Measurements from ENCODE around the gene RNASEH2A. TPM values are rescaled to one million over a fixed set of nuclear protein-coding genes. Genes with fewer than 3 reads are reported as not detected.

RNASEH2A gene
- polyA plus RNA-seq, 1 donor (not counting 4 experiments of a cell fraction or from before 2014, with no cell fraction given) = 19.7 TPM

GRCh38 chr19:12764698-12765097 lies 41.7 kb upstream of the RNASEH2A start:
- TF ChIP-seq CTCF (optimal IDR thresholded peaks at IDR 0.05 in 1 of 3, IDR thresholded peaks at IDR 0.05 in 1 of 3, conservative IDR thresholded peaks at IDR 0.05 in 1 of 3; ENCODE audit: extremely low read depth in 1 of 3, insufficient read depth in 2 of 3, low read length in 3 of 3) = no peak
- TF ChIP-seq EZH2 (IDR thresholded peaks at IDR 0.05; ENCODE audit: low read length) = no peak
- no peaks in the 10 kb centered on the region for H3K9me1 ChIP-seq (ENCODE audit: control insufficient read depth, extremely low read depth, insufficient read depth, low read length)
- no peaks in the 10 kb centered on the region for H3K9me3 ChIP-seq (ENCODE audit: control insufficient read depth, low read depth, low read length)
- H3K4me3 ChIP-seq (ENCODE audit: control insufficient read depth in 2 of 3, extremely low read depth in 1 of 3, insufficient read depth in 2 of 3, low read depth in 1 of 3, low read length in 3 of 3) = no peak overlapping the region
- no peaks in the 10 kb centered on the region for H3K79me2 ChIP-seq (ENCODE audit: control insufficient read depth, insufficient read depth, low read length)
- no peaks in the 10 kb centered on the region for H3K4me1 ChIP-seq (ENCODE audit: control insufficient read depth, extremely low read depth, insufficient read depth, low read length)
- H3K4me2 ChIP-seq (ENCODE audit: control insufficient read depth, extremely low read depth, insufficient read depth, low read depth, low read length) = no peak overlapping the region
- no peaks in the 10 kb centered on the region for H3K27me3 ChIP-seq (ENCODE audit: control insufficient read depth, extremely low read depth, insufficient read depth, low read length)
- peaks cover 7 to 28% of the 10 kb centered on the region in 2 experiments for H3K36me3 ChIP-seq (ENCODE audit: control insufficient read depth in 2 of 2, extremely low read depth in 1 of 2, insufficient read depth in 2 of 2, low read length in 2 of 2)
- dilution Hi-C loops (cut with MboI; ENCODE audit: extremely low pct_ligation_motif_present, low sequenced_read_pairs) = no loop called here
- DNase-seq (ENCODE audit: low read depth, low spot score) (no peak), FAIRE-seq (no peak)
- H2AFZ ChIP-seq (ENCODE audit: control insufficient read depth, low read length) = no peak overlapping the region
- no peak overlapping the region for H3K27ac ChIP-seq (ENCODE audit: control insufficient read depth, insufficient read depth, low read length)
- H3K9ac ChIP-seq (ENCODE audit: control insufficient read depth, extremely low read depth, insufficient read depth, low read length) = no peak overlapping the region
- H4K20me1 ChIP-seq (ENCODE audit: control insufficient read depth, extremely low read depth, insufficient read depth, low read length) = peaks cover 3% of the 10 kb centered on the region

GRCh38 chr19:12766051-12766521 lies 40.3 kb upstream of the RNASEH2A start:
- Histone ChIP-seq H3K36me3 (ENCODE audit: control insufficient read depth in 2 of 2, extremely low read depth in 1 of 2, insufficient read depth in 2 of 2, low read length in 2 of 2) (peaks cover 11 to 35% of the 10 kb centered on the region in 2 experiments), H3K9me1 (ENCODE audit: control insufficient read depth, extremely low read depth, insufficient read depth, low read length) (no peaks in the 10 kb centered on the region), H3K4me2 (ENCODE audit: control insufficient read depth, extremely low read depth, insufficient read depth, low read depth, low read length) (peak overlapping the region; percentile 70), H3K79me2 (ENCODE audit: control insufficient read depth, insufficient read depth, low read length) (no peaks in the 10 kb centered on the region), H2AFZ (ENCODE audit: control insufficient read depth, low read length) (peak overlapping the region; percentile 83), H3K27me3 (ENCODE audit: control insufficient read depth, extremely low read depth, insufficient read depth, low read length) (no peaks in the 10 kb centered on the region), H3K9ac (ENCODE audit: control insufficient read depth, extremely low read depth, insufficient read depth, low read length) (no peak overlapping the region), H4K20me1 (ENCODE audit: control insufficient read depth, extremely low read depth, insufficient read depth, low read length) (peaks cover 4% of the 10 kb centered on the region), H3K4me3 (ENCODE audit: control insufficient read depth in 2 of 3, extremely low read depth in 1 of 3, insufficient read depth in 2 of 3, low read depth in 1 of 3, low read length in 3 of 3) (peak overlapping the region in 2 of 3 experiments; percentile 53 to 61), H3K27ac (ENCODE audit: control insufficient read depth, insufficient read depth, low read length) (no peak overlapping the region), H3K9me3 (ENCODE audit: control insufficient read depth, low read depth, low read length) (no peaks in the 10 kb centered on the region), H3K4me1 (ENCODE audit: control insufficient read depth, extremely low read depth, insufficient read depth, low read length) (no peaks in the 10 kb centered on the region)
- DNase-seq (ENCODE audit: low read depth, low spot score) (no peak), FAIRE-seq (peak; percentile 57)
- dilution Hi-C loops (cut with MboI; ENCODE audit: extremely low pct_ligation_motif_present, low sequenced_read_pairs) = no loop called here
- TF ChIP-seq CTCF (optimal IDR thresholded peaks at IDR 0.05 in 1 of 3, IDR thresholded peaks at IDR 0.05 in 1 of 3, conservative IDR thresholded peaks at IDR 0.05 in 1 of 3; ENCODE audit: extremely low read depth in 1 of 3, insufficient read depth in 2 of 3, low read length in 3 of 3) (peak in 2 of 3 experiments; percentile 87 to 88), EZH2 (IDR thresholded peaks at IDR 0.05; ENCODE audit: low read length) (no peak)
